Stimulated activated naive CD8-positive, alpha-beta T cell treated with anti-CD3 and anti-CD28 coated beads, Interleukin-15, Interleukin-2, amounts not matched to agents 100 ng/mL and 50 ng/mL, for 24 hours (primary cell): ENCODE results near the gene TXNRD2.
"Not testable (repeated sequence)": the region's sequence is repeated elsewhere in the genome, so short reads cannot be mapped to it uniquely, and the experiment has no call there.

Experiments used
- H3K27ac Mint-ChIP-seq: one replicate; pipeline ENCODE4 v1.8.0; 2021; ENCODE audit warnings: mild to moderate bottlenecking, mixed read lengths
- H3K27me3 Mint-ChIP-seq: one replicate; pipeline ENCODE4 v1.8.0; 2021; ENCODE audit warnings: mixed read lengths
- H3K36me3 Mint-ChIP-seq: one replicate; pipeline ENCODE4 v1.8.0; 2021; ENCODE audit warnings: low read depth, mixed read lengths
- H3K4me1 Mint-ChIP-seq: one replicate; pipeline ENCODE4 v1.8.0; 2021; ENCODE audit warnings: low read depth, mixed read lengths
- H3K4me3 Mint-ChIP-seq: one replicate; pipeline ENCODE4 v1.8.0; 2021; ENCODE audit warnings: mild to moderate bottlenecking, mixed read lengths
- H3K9me3 Mint-ChIP-seq: one replicate; pipeline ENCODE4 v1.8.0; 2021; ENCODE audit warnings: mixed read lengths

The TXNRD2 gene

DNA sequence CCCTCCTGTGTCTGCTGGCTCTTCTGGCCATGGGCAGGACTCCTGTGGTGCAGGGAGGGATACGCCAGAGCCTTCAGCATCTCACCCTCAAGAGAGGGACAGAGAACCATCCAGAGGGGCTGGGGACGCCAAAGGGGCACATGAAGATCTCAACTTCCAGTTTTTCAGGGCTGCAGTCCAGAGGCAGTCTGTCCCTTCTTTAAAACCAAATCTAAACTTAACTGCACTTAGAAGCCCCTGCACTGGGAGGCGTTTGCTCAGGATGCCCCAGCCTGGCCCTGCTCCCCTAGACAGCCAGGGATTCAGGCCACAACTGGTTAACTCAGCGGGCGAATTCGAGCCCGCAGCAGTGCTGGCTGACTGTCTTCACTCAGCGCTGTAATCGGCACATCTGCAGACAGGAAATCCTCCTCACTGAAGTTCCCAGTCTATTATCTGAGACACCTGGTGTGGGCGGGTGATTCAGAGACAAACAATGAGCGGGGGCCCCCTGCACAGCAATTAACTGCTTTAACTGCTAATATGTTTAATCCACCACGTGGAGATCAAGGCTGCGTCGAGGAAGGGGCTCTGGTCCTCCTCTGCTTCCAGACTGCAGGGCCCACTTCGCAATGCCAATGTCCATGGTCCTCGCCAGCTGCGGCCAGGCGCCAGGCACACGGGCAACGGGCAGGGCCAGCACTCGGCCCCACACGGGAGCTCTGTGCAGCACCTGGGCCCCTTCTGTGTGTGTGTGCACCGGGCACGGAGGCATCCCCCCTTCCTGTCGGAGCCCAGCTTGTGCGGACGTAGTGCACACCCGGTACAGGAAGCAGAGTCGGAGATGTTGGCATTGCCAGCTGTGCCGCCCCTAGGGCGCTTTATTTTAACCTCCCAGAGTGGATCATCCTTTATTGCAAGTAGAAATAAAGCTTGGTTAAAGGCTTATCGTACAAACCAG is 50.0 kb downstream of the TXNRD2 start:
- no peaks in the 10 kb centered on the region for H3K9me3 Mint-ChIP-seq
- peak overlapping the region; percentile 73 for H3K4me3 Mint-ChIP-seq
- H3K36me3 Mint-ChIP-seq, result peaks cover 10% of the 10 kb centered on the region
- H3K4me1 Mint-ChIP-seq, result peaks cover 74% of the 10 kb centered on the region
- H3K27ac Mint-ChIP-seq, result peak overlapping the region; percentile 96
- H3K27me3 Mint-ChIP-seq, result no peaks in the 10 kb centered on the region

DNA sequence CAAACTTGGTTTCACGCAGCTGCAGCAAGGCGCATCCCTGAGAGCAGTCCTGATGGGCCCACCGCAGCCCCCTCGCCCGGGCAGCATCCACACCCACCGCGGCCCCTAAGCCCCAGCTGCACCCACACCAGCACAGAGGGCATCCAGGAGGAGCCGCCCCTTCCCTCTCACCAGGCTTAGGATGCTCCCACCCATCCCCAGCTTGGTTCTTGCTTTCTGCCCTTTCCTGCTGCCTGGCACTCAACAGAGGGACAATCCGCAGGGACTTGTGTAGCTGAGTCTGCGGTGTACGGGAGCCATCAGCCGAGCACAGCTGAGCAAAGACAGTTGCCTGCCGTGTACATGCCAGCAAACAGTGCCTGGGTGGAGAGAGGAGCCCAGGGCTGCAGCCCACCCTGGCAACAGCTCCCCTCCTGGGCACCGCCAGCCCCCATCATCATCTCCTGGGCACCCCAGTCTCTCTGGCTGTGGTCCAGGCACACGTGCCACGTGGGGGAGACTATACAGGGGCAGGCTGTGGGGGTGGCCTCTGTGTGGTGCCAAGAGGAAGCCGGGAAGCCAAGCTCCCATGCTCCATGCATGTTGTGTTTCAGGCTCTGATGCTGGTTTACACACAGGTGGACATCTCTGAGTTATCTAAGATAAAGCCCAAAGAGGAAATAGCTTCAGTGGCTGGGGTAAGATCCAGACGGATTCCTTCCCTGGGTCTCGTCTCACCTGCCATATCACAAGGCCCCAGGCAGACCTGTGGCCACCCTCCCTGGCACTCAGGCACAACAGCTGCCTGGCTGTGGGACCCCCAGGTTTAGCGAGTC is 50.9 kb downstream of the TXNRD2 start:
- H3K36me3 Mint-ChIP-seq, result peaks cover 10% of the 10 kb centered on the region
- H3K9me3 Mint-ChIP-seq, result no peaks in the 10 kb centered on the region
- peak overlapping the region; percentile 73 for H3K4me3 Mint-ChIP-seq
- peak overlapping the region; percentile 96 for H3K27ac Mint-ChIP-seq
- no peaks in the 10 kb centered on the region for H3K27me3 Mint-ChIP-seq
- H3K4me1 Mint-ChIP-seq, result peaks cover 74% of the 10 kb centered on the region

DNA sequence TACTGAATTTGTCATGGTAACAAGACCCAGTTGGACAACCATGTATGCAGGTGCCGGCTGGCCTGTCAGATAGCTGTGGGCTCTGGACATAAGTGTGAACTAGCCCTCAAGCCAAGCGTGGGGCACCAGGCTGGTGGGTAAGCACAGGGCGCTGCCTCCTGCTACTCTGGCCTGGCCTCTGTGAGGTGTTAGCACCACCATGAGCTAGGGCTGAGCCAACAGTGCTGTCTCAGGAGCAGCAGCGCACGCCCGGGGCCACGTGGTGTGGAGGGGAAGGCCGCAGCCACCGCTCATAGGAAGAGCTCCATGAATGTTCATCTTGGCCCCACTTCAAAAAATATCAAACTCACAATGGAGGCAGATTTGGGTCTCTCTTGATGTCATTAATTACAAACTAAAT is 51.7 kb downstream of the TXNRD2 start:
- Mint-ChIP-seq H3K4me1 (peaks cover 73% of the 10 kb centered on the region), H3K27me3 (no peaks in the 10 kb centered on the region), H3K4me3 (no peak overlapping the region), H3K27ac (peak overlapping the region; percentile 67), H3K36me3 (peaks cover 10% of the 10 kb centered on the region), H3K9me3 (no peaks in the 10 kb centered on the region)

DNA sequence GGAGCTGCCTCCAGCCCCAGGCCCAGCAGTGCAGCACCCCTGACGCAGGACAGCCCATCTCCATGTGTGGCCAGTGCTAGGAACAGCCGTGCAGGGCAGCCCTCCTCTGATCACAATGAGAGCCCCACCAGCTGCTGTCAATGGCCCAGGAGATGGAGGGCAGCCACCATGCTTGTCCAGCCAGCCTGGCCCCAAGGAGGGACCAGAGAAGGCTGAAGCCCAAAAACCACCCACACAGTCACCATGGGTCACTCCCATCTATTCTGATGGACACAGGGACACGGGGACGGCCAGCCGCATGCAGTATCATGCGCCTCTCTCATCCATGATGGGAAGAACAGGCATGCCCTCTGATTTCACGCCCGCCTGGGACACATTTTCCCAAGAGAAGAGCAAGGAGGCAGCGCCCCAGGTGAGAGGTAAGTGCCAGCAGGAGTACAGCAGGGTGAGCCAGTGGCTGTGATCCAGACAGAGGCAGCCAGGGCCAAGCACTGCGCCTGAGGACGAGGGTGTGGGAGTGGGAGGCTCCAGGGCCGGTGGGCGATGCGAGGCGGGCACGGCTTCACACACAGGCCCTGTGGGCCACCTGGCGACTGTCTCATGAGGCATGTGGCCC is 53.4 kb downstream of the TXNRD2 start:
- Mint-ChIP-seq H3K9me3 (no peaks in the 10 kb centered on the region), H3K4me1 (peaks cover 63% of the 10 kb centered on the region), H3K27me3 (no peaks in the 10 kb centered on the region), H3K36me3 (no peaks in the 10 kb centered on the region), H3K27ac (no peak overlapping the region), H3K4me3 (no peak overlapping the region)

DNA sequence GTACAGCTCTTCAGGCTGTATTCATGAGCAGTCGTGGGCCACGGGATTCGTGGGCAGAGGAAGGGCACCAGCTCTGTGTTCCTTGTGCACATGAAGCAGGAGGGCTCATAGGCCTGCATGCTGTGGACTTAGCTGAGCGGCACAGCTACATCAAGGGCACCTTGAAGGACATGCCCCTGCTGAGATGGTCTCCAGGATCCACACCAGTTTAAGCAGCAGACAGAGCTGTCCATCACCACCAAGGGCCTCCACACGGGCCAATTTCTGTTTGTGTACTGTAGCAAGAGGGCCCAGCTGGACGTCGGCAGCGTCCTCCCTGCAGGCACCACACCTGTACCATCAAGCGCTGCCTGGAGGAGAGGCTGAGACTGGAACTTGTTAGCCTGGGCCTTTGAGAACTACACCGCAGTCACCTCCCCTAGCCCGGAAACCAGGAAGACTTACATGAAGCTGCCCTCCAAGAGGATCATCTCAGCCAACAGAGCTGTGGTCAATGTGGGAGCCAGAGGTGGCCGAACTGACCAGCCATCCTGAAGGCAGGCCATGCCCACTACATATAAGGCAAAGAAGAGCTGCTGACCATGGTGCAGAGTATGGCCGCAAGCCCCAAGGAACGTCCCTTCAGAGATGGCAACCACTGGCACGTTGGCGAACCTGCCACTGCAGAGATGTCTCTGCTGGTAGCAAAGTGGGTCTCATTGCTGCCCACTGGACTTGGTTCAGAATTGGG is 54.2 kb downstream of the TXNRD2 start:
- no peaks in the 10 kb centered on the region for H3K27me3 Mint-ChIP-seq
- no peaks in the 10 kb centered on the region for H3K9me3 Mint-ChIP-seq
- peaks cover 54% of the 10 kb centered on the region for H3K4me1 Mint-ChIP-seq
- H3K36me3 Mint-ChIP-seq, result no peaks in the 10 kb centered on the region
- no peak overlapping the region for H3K4me3 Mint-ChIP-seq
- H3K27ac Mint-ChIP-seq, result peak overlapping the region; percentile 65

DNA sequence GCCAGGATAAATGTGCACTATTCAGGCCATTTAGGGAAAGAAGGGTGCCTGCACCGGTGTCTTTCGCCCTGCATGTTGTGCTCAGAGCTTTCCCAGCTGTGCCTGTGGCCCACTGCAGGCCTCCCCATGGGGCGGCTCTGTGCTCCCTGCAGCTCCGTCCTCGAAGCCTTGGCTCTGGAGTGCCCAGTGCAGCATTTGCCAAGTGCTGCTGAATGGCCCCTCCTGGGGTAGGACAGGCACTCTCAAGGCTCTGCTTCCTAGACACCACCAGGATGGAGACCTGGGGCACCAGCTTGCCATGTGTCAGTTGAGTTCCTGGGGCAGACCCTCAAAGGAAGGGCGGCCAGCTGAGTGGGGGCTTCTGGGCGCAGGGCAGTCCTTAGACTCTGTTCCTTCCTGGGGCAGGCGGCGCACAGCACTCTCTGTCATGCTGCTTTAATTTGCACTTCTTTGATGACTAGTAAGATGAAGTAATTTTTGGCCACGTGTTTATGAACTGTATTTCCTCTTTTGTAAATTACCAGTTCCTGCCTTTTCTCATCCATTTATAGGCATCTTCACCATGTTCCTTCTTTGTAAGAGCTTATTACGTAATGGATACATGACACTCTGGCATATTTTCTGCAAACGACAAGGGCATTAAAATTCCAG is 54.9 kb downstream of the TXNRD2 start:
- H3K4me1 Mint-ChIP-seq, result peaks cover 48% of the 10 kb centered on the region
- H3K27me3 Mint-ChIP-seq, result no peaks in the 10 kb centered on the region
- H3K4me3 Mint-ChIP-seq, result no peak overlapping the region
- no peaks in the 10 kb centered on the region for H3K9me3 Mint-ChIP-seq
- H3K36me3 Mint-ChIP-seq, result no peaks in the 10 kb centered on the region
- H3K27ac Mint-ChIP-seq, result peak overlapping the region; percentile 65

DNA sequence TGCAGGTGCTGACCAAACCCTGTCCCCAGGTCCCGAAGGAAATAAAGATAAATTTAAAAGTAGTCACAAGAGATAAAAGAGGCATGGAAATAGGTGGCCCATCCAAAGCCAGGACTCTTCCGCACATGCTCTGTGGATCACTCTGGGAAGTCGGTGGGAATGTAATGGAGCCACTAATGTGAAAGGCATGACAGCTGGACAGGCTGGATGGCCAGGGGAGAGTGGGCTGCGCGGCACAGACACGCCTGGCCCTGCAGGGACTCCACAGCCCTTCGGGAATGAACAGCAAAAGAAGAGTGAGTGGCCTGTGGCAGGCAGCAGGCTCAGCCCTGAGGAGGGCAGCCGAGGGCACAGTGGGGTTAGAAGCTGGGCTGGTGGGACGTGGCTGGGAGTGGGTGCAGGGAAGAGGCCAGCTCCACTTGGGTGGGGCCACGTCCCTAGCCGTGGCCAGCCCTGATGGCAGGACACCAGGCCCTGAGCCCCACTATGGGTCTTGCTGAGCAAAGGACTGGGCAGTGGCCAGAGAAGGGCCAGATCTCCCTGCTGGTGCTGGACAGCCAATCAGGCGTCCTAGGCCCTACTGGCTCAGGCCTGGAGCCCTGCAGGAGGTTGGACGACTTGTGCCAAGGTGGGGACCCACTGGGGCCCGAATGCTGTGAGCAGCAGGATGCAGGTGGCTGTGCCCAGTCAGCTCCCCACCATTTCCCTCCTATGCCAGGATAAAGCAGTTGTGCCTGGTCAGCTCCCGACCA is 55.6 kb downstream of the TXNRD2 start:
- peak overlapping the region; percentile 73 for H3K27ac Mint-ChIP-seq
- no peaks in the 10 kb centered on the region for H3K27me3 Mint-ChIP-seq
- H3K4me1 Mint-ChIP-seq, result peaks cover 40% of the 10 kb centered on the region
- H3K36me3 Mint-ChIP-seq, result no peaks in the 10 kb centered on the region
- no peaks in the 10 kb centered on the region for H3K9me3 Mint-ChIP-seq
- H3K4me3 Mint-ChIP-seq, result peak overlapping the region; percentile 24

DNA sequence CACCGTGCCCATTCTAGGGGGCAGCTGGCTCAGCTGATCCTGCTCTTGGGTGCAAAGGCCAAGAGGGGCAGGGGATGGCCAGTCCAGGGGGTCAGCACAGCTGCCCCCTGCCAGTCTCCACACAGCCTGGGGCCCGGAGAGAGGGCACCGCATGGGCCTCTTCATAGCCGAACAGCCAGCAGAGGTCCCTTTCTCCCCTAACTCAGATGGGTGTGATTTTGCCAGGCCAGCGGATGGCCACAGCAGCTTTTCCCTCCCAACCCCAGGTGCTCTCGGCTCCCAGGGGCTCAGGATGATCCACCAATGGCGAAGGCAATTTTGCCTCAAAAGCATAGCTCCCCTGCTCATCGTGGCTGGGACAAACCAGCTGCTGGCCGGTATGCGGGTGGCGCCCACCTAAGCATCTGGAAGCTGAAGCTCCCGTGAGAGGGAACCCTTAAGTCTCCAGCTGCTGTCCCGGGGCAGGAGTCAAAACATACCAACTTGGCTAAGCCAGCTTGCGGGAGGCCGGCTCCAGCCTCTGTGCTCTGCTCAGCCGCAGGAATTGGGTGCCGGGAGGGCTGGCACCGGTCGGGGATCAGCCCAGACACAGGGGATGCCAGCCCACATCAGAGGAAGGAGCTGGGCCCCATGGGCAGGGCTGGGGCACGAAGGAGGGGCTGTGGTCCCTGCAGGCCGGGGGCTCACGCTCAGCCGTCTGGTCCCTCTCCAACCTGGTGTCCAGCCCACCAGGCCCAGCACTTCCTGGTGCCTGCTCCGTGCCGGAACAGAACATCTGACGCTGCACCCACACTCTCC is 56.5 kb downstream of the TXNRD2 start:
- Mint-ChIP-seq H3K4me3 (peak overlapping the region; percentile 24), H3K36me3 (no peaks in the 10 kb centered on the region), H3K27ac (peak overlapping the region; percentile 73), H3K9me3 (no peaks in the 10 kb centered on the region), H3K4me1 (peaks cover 32% of the 10 kb centered on the region), H3K27me3 (no peaks in the 10 kb centered on the region)

DNA sequence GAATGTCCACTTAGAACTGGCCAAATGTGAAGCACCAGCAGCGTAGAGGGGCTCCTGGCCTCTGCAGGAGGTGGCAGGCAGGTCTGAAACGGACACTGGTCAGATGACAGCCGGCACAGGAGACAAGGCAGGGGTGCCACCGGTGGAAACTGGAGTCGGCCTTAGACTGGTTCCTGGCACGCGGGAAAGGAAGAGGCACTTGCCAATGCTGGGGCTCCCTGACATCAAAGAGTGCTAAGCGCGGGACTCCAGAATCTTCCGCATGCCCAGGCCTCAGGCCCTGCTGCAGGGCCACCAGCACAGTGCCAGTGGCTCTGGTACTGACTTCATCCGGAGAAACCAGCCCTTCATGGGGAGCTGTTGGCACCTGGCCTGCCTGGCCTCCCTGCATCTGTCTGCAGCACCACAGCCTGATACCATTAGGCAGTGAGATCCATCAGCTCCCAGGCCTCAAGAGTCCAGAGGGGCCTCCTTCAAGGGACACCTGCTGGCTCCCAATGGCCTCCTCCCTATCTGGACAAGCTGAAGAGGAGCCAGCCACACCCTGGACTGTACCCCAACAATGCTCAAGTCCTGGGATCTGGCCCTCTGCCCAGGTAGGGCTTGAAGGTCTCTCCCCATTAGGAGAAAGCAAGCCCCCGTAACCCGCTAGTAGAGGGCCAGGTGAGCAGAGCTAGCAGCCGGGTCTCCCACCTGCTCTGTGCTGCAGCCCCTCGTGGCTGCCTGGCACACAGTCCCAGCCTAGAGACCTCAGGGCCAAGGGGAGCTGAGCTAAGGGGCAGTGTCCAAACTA is 57.3 kb downstream of the TXNRD2 start:
- Mint-ChIP-seq H3K27ac (no peak overlapping the region), H3K36me3 (no peaks in the 10 kb centered on the region), H3K27me3 (no peaks in the 10 kb centered on the region), H3K9me3 (no peaks in the 10 kb centered on the region), H3K4me1 (peaks cover 26% of the 10 kb centered on the region), H3K4me3 (no peak overlapping the region)

DNA sequence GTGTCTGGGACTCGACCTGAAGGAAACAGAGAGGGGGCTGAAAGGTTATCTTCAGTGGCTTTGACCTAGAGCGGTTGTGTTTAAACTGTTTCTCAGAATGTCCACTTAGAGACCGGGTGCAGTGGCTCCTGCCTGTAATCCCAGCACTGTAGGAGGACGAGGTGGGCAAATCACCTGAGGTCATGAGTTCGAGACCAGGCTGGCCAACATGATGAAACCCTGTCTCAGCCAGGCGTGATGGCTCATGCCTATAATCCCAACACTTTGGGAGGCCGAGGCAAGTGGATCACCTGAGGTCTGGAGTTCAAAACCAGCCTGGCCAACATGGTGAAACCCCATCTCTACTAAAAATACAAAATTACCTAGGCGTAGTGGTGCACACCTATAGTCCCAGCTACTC is 58.2 kb downstream of the TXNRD2 start:
- H3K27me3 Mint-ChIP-seq, H3K36me3 Mint-ChIP-seq, H3K27ac Mint-ChIP-seq, H3K4me3 Mint-ChIP-seq, H3K9me3 Mint-ChIP-seq: not testable (repeated sequence)
- H3K4me1 Mint-ChIP-seq, result peaks cover 26% of the 10 kb centered on the region

DNA sequence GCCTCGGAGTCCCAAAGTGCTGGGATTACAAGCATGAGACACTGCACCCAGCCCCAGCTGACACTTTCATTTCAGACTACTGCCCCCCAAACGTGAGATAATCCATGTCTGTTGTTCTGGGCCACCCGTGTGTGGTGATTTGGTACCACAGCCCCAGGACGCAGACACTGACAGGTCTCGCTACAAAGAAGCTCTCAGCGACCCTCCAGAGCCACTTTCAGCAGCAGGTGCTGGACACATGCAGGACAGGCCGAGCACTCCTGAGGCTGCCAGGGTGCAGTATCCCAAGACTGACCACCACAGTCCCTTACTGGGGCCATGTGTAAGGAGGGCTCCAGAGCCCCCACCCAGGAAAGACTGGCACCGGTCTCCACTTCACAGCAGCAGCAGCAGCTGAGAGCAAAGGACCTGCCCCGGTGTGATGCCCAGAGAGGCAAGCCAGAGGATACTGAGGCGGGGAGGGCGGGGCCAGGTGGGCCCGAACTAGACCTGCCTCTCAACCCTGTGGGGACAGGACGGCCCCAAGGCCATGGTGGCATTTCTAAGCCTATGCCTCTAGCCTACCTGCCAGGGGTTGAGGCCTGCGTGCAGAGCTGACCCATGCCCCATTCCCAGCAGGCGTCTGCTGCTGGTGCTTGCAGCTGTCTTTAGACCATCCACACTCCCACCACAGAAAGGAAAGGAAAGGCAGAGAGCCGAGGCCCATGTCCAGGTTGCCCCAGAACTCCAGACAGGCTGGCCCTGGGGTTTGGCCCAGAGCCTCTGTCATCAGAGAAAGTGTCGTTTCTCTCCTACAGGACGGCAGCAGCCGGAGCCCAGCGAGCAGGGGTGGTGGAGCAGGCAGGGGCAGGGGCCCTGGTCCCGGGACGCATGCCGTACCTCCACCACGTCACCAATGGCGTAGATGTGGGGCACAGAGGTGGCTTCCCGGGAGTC is 58.9 kb downstream of the TXNRD2 start:
- Mint-ChIP-seq H3K9me3 (no peaks in the 10 kb centered on the region), H3K27ac (no peak overlapping the region), H3K36me3 (no peaks in the 10 kb centered on the region), H3K27me3 (no peaks in the 10 kb centered on the region), H3K4me3 (no peak overlapping the region), H3K4me1 (peaks cover 23% of the 10 kb centered on the region)
